ENCODE results near the gene DPYD.

Gene DPYD

GRCh38 chr1:97160818-97161217 is 760.0 kb downstream of the DPYD start:
- H3K9me3 ChIP-seq (replicated peaks in 1 of 2; ENCODE audit: control insufficient read depth in 2 of 2, insufficient read depth in 1 of 2, low read depth in 1 of 2, low read length in 2 of 2) = peaks cover 0 to 2% of the 10 kb centered on the region in 2 donors
- no peak overlapping the region for H2BK15ac ChIP-seq (ENCODE audit: low read length)
- H2BK5ac ChIP-seq (ENCODE audit: low read length) = no peak overlapping the region
- H3K27ac ChIP-seq (replicated peaks; ENCODE audit: low read length) = no peak overlapping the region
- no peak overlapping the region for H3K9ac ChIP-seq (ENCODE audit: low read depth, low read length, poor library complexity)
- no peak overlapping the region for H3K4me3 ChIP-seq (ENCODE audit: low read length in 2 of 2)
- no peak overlapping the region for H2AK5ac ChIP-seq (ENCODE audit: low read depth, low read length)
- no peak overlapping the region for H4K91ac ChIP-seq (ENCODE audit: low read depth, low read length, poor library complexity)
- no peaks in the 10 kb centered on the region for H3K36me3 ChIP-seq (replicated peaks in 1 of 2; ENCODE audit: control insufficient read depth in 2 of 2, insufficient read depth in 2 of 2, low read length in 2 of 2)
- H3K18ac ChIP-seq (ENCODE audit: low read length) = no peak overlapping the region
- no CpG with 5 or more reads among the region's 4 CpGs for WGBS, 2 donors (ENCODE audit: extremely low coverage in 2 of 2, insufficient read length in 2 of 2, insufficient replicate concordance in 1 of 2)
- no peak overlapping the region for H3K4me2 ChIP-seq (ENCODE audit: insufficient read depth, low read length, poor library complexity, severe bottlenecking)
- no peak overlapping the region for H4K8ac ChIP-seq (ENCODE audit: low read depth, low read length)
- no peaks in the 10 kb centered on the region for H3K79me1 ChIP-seq (ENCODE audit: low read depth, low read length)
- no peak overlapping the region for H3K14ac ChIP-seq (ENCODE audit: low read length)
- H3K4ac ChIP-seq (ENCODE audit: low read length) = no peak overlapping the region
- H3K27me3 ChIP-seq (ENCODE audit: control insufficient read depth in 3 of 3, insufficient read depth in 3 of 3, low read depth in 1 of 3, low read length in 3 of 3) = no peaks in the 10 kb centered on the region
- no peak for DNase-seq (ENCODE audit: low spot score)
- H2BK12ac ChIP-seq (ENCODE audit: low read length) = no peak overlapping the region
- H2BK120ac ChIP-seq (ENCODE audit: low read depth, low read length) = no peak overlapping the region
- H3K23ac ChIP-seq (ENCODE audit: low read depth, low read length, poor library complexity) = no peak overlapping the region
- no peaks in the 10 kb centered on the region for H3K4me1 ChIP-seq (ENCODE audit: control insufficient read depth in 2 of 2, insufficient read depth in 1 of 2, low read depth in 1 of 2, low read length in 2 of 2)
- no peak overlapping the region for H2AFZ ChIP-seq (ENCODE audit: low read length)

GRCh38 chr1:97159342-97159741 is 761.5 kb downstream of the DPYD start:
- no peak for DNase-seq (ENCODE audit: low spot score)
- no peak overlapping the region for H4K91ac ChIP-seq (ENCODE audit: low read depth, low read length, poor library complexity)

GRCh38 chr1:97158691-97159096 is 762.1 kb downstream of the DPYD start:
- no CpG with 5 or more reads among the region's 1 CpG for WGBS, 2 donors (ENCODE audit: extremely low coverage in 2 of 2, insufficient read length in 2 of 2, insufficient replicate concordance in 1 of 2)
- H2BK15ac ChIP-seq (ENCODE audit: low read length) = no peak overlapping the region
- H3K36me3 ChIP-seq (replicated peaks in 1 of 2; ENCODE audit: control insufficient read depth in 2 of 2, insufficient read depth in 2 of 2, low read length in 2 of 2) = no peaks in the 10 kb centered on the region
- H3K4me3 ChIP-seq (ENCODE audit: low read length in 2 of 2) = no peak overlapping the region
- H3K4me1 ChIP-seq (ENCODE audit: control insufficient read depth in 2 of 2, insufficient read depth in 1 of 2, low read depth in 1 of 2, low read length in 2 of 2) = no peaks in the 10 kb centered on the region
- H3K4ac ChIP-seq (ENCODE audit: low read length) = no peak overlapping the region
- H4K91ac ChIP-seq (ENCODE audit: low read depth, low read length, poor library complexity) = no peak overlapping the region
- H2AFZ ChIP-seq (ENCODE audit: low read length) = no peak overlapping the region
- DNase-seq (ENCODE audit: low spot score) = no peak
- H2BK5ac ChIP-seq (ENCODE audit: low read length) = no peak overlapping the region
- H3K18ac ChIP-seq (ENCODE audit: low read length) = no peak overlapping the region
- no peak overlapping the region for H2BK12ac ChIP-seq (ENCODE audit: low read length)
- H3K14ac ChIP-seq (ENCODE audit: low read length) = no peak overlapping the region
- peaks cover 0 to 2% of the 10 kb centered on the region in 2 donors for H3K9me3 ChIP-seq (replicated peaks in 1 of 2; ENCODE audit: control insufficient read depth in 2 of 2, insufficient read depth in 1 of 2, low read depth in 1 of 2, low read length in 2 of 2)
- H4K8ac ChIP-seq (ENCODE audit: low read depth, low read length) = no peak overlapping the region
- H2BK120ac ChIP-seq (ENCODE audit: low read depth, low read length) = no peak overlapping the region
- no peak overlapping the region for H3K9ac ChIP-seq (ENCODE audit: low read depth, low read length, poor library complexity)
- H2AK5ac ChIP-seq (ENCODE audit: low read depth, low read length) = no peak overlapping the region
- no peak overlapping the region for H3K4me2 ChIP-seq (ENCODE audit: insufficient read depth, low read length, poor library complexity, severe bottlenecking)
- H3K23ac ChIP-seq (ENCODE audit: low read depth, low read length, poor library complexity) = no peak overlapping the region
- H3K27me3 ChIP-seq (ENCODE audit: control insufficient read depth in 3 of 3, insufficient read depth in 3 of 3, low read depth in 1 of 3, low read length in 3 of 3) = no peaks in the 10 kb centered on the region
- H3K79me1 ChIP-seq (ENCODE audit: low read depth, low read length) = no peaks in the 10 kb centered on the region
- no peak overlapping the region for H3K27ac ChIP-seq (replicated peaks; ENCODE audit: low read length)

More at GRCh38 chr1:97159342-97159741, 761.5 kb downstream of the DPYD start:
- Histone ChIP-seq H3K27ac (replicated peaks; ENCODE audit: low read length) (no peak overlapping the region), H3K4me2 (ENCODE audit: insufficient read depth, low read length, poor library complexity, severe bottlenecking) (no peak overlapping the region), H2BK15ac (ENCODE audit: low read length) (no peak overlapping the region), H2AFZ (ENCODE audit: low read length) (no peak overlapping the region), H2AK5ac (ENCODE audit: low read depth, low read length) (no peak overlapping the region), H3K4ac (ENCODE audit: low read length) (no peak overlapping the region), H3K14ac (ENCODE audit: low read length) (no peak overlapping the region), H2BK12ac (ENCODE audit: low read length) (no peak overlapping the region), H3K23ac (ENCODE audit: low read depth, low read length, poor library complexity) (no peak overlapping the region), H4K8ac (ENCODE audit: low read depth, low read length) (no peak overlapping the region), H2BK5ac (ENCODE audit: low read length) (no peak overlapping the region), H3K36me3 (replicated peaks in 1 of 2; ENCODE audit: control insufficient read depth in 2 of 2, insufficient read depth in 2 of 2, low read length in 2 of 2) (no peaks in the 10 kb centered on the region), H3K4me1 (ENCODE audit: control insufficient read depth in 2 of 2, insufficient read depth in 1 of 2, low read depth in 1 of 2, low read length in 2 of 2) (no peaks in the 10 kb centered on the region), H3K79me1 (ENCODE audit: low read depth, low read length) (no peaks in the 10 kb centered on the region), H2BK120ac (ENCODE audit: low read depth, low read length) (no peak overlapping the region), H3K9me3 (replicated peaks in 1 of 2; ENCODE audit: control insufficient read depth in 2 of 2, insufficient read depth in 1 of 2, low read depth in 1 of 2, low read length in 2 of 2) (peaks cover 0 to 2% of the 10 kb centered on the region in 2 donors), H3K9ac (ENCODE audit: low read depth, low read length, poor library complexity) (no peak overlapping the region), H3K27me3 (ENCODE audit: control insufficient read depth in 3 of 3, insufficient read depth in 3 of 3, low read depth in 1 of 3, low read length in 3 of 3) (no peaks in the 10 kb centered on the region), H3K18ac (ENCODE audit: low read length) (no peak overlapping the region), H3K4me3 (ENCODE audit: low read length in 2 of 2) (no peak overlapping the region)

- no peak overlapping the region for H3K23ac ChIP-seq (ENCODE audit: low read depth, low read length, poor library complexity)
- WGBS, 2 donors (ENCODE audit: extremely low coverage in 2 of 2, insufficient read length in 2 of 2, insufficient replicate concordance in 1 of 2) = no CpG with 5 or more reads among the region's 1 CpG
- no peaks in the 10 kb centered on the region for H3K36me3 ChIP-seq (replicated peaks in 1 of 2; ENCODE audit: control insufficient read depth in 2 of 2, insufficient read depth in 2 of 2, low read length in 2 of 2)
These were observed 762.8 kb downstream of the DPYD start for GRCh38 chr1:97157991-97158390.

More at GRCh38 chr1:97157991-97158390, 762.8 kb downstream of the DPYD start:
- Histone ChIP-seq H3K18ac (ENCODE audit: low read length) (no peak overlapping the region), H3K4ac (ENCODE audit: low read length) (no peak overlapping the region), H3K14ac (ENCODE audit: low read length) (no peak overlapping the region), H3K27ac (replicated peaks; ENCODE audit: low read length) (no peak overlapping the region), H4K8ac (ENCODE audit: low read depth, low read length) (no peak overlapping the region), H2AFZ (ENCODE audit: low read length) (no peak overlapping the region), H3K9me3 (replicated peaks in 1 of 2; ENCODE audit: control insufficient read depth in 2 of 2, insufficient read depth in 1 of 2, low read depth in 1 of 2, low read length in 2 of 2) (no peaks in the 10 kb centered on the region), H4K91ac (ENCODE audit: low read depth, low read length, poor library complexity) (no peak overlapping the region), H3K4me2 (ENCODE audit: insufficient read depth, low read length, poor library complexity, severe bottlenecking) (no peak overlapping the region), H2BK12ac (ENCODE audit: low read length) (no peak overlapping the region), H2BK5ac (ENCODE audit: low read length) (no peak overlapping the region), H3K9ac (ENCODE audit: low read depth, low read length, poor library complexity) (no peak overlapping the region), H2AK5ac (ENCODE audit: low read depth, low read length) (no peak overlapping the region), H3K27me3 (ENCODE audit: control insufficient read depth in 3 of 3, insufficient read depth in 3 of 3, low read depth in 1 of 3, low read length in 3 of 3) (no peaks in the 10 kb centered on the region), H3K79me1 (ENCODE audit: low read depth, low read length) (no peaks in the 10 kb centered on the region), H3K4me3 (ENCODE audit: low read length in 2 of 2) (no peak overlapping the region), H3K4me1 (ENCODE audit: control insufficient read depth in 2 of 2, insufficient read depth in 1 of 2, low read depth in 1 of 2, low read length in 2 of 2) (no peaks in the 10 kb centered on the region), H2BK120ac (ENCODE audit: low read depth, low read length) (no peak overlapping the region), H2BK15ac (ENCODE audit: low read length) (no peak overlapping the region)
- no peak for DNase-seq (ENCODE audit: low spot score)

All from neuronal stem cell (in vitro differentiated cells).